HG03432 (cell line): ENCODE data around the gene CREB3L1.

Source experiments
- ATAC-seq: cut with Tn5 transposase; IDR thresholded peaks from one replicate; pipeline ENCODE4 v1.9.1; 2021; ENCODE audit warnings: mild to moderate bottlenecking, moderate library complexity; ENCODE audit not compliant: unreplicated experiment

The CREB3L1 gene

GRCh38 chr11:46342239-46342638 lies 64.8 kb downstream of the CREB3L1 start:
- no peak for ATAC-seq

DNA sequence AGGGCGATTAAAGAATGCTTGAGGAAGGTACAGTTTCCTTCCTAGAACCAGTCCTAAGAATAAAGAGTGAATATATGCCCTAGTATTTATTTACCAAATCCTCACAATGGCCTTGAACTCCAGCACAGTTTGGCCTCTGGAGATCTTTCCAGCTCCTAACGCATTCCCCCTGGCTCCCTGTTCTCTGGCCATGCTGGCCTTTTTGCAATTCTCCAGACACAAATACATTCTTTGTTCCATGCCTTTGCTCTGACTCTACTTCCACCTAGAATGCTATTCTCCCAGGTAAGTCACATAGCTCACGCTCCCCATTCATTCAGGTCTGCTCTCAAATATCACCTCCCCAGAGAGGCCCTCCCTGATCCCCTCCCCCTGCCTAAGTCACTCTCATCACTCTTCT lies 66.1 kb downstream of the CREB3L1 start:
- ATAC-seq: no peak

GRCh38 chr11:46345131-46345597 lies 67.7 kb downstream of the CREB3L1 start:
- ATAC-seq: peak; percentile 23

- ATAC-seq: no peak
Measured at GRCh38 chr11:46345881-46346484, 68.5 kb downstream of the CREB3L1 start.

DNA sequence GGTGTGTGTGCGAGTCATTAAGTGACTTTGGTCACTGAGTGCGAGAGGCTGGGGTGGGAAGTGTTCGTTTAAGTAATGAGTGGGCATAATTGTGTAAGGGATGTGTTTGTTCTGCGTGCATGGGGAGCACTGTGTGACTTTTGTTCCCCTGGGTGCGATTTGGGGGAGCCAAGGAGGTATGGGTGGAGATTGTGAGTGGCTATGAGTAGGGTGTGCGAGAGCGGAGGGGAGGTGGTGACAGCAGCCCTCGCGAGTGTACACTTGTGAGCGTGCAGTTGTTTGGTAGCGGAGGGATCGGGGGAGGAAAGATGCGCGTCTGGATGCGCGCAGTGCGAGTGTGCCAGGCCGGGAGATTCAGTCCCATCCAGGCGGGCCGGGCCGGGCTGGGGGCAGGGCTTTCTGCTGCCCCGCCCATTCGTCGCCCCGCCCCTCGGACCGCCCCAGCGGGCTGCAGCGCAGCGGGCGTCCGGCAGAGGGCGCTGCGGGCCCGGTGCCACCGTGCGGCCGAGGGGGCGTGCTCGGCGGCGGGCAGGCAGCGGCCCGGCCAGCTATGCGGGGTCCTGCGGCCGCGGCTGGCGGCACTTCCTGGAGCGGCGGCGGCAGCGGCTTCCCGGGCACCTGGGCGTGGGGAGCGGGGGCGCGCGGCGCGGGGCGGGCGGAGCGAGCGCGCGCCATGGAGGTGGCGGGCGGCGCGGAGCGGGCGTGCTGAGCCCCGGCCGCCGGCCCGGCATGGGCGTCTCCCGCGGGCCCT lies 69.6 kb downstream of the CREB3L1 start, which contains the start of gene DGKZ:
DGKZ (plus strand) TSS at position 578 of the 751 bp plus-strand sequence. CDS start 197 bp downstream, outside the sequence.
- ATAC-seq: peak; percentile 64

DNA sequence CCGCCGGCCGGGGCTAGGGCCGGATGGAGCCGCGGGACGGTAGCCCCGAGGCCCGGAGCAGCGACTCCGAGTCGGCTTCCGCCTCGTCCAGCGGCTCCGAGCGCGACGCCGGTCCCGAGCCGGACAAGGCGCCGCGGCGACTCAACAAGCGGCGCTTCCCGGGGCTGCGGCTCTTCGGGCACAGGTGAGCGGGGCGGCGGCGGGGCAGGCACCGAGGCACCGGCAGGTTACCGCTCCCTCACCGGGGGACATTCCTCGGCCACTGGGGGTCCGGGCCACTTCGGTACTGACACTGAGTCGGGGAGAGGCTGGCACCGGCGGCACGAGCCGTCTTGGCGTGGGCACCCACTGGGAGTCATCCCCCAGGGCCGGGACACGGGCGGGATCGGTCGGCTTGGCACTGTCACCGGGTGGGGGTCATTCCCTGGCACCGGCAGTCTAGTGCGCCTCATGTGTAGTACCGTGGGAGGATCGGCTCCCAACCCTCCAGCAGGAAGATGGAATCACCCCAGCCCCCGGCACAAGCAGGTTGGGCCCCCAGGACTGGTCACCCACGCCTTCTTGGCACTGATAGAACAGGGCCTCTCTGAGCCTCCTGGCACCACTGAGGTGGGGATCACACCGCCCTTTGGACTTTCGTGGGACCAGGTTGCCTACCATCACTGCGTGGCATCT lies 70.3 kb downstream of the CREB3L1 start:
- ATAC-seq: peak; percentile 3

- no peak for ATAC-seq
Measured at GRCh38 chr11:46348566-46349401, 71.3 kb downstream of the CREB3L1 start.

- ATAC-seq: no peak
Measured at GRCh38 chr11:46350695-46351094, 73.2 kb downstream of the CREB3L1 start.

GRCh38 chr11:46351148-46351547 lies 73.7 kb downstream of the CREB3L1 start:
- no peak for ATAC-seq

GRCh38 chr11:46351606-46352005 lies 74.1 kb downstream of the CREB3L1 start:
- ATAC-seq: no peak

GRCh38 chr11:46352063-46352841 lies 74.8 kb downstream of the CREB3L1 start:
- ATAC-seq: no peak

- ATAC-seq: no peak
Measured at GRCh38 chr11:46353698-46354097, 76.2 kb downstream of the CREB3L1 start.

DNA sequence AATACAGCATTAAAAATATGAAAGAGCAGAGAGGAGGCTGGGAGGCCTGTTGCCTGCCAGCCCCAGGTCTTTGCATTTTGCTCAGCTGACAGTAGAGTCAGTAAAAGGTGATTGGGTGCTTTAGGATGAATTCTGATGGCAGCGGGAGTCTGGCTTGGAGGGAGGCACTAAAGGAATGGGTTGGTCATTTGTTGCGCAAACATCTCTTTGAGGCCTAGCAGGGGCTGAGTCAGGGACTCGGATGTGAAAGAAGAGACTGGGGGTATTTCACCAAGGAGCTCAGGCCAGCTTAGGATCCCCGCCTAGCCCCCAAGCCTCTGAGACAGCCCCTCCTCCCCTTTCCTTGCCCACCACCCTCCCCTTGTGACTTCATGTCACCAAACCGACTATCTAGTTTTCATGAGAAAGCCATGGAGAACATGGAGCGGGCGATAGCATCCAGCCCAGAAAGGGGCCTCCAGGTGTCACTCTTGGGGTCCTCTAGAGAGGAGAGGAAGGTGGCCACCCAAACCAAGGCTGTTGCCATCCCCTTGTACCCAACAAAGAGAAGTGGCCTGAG lies 79.5 kb downstream of the CREB3L1 start:
- ATAC-seq: no peak

DNA sequence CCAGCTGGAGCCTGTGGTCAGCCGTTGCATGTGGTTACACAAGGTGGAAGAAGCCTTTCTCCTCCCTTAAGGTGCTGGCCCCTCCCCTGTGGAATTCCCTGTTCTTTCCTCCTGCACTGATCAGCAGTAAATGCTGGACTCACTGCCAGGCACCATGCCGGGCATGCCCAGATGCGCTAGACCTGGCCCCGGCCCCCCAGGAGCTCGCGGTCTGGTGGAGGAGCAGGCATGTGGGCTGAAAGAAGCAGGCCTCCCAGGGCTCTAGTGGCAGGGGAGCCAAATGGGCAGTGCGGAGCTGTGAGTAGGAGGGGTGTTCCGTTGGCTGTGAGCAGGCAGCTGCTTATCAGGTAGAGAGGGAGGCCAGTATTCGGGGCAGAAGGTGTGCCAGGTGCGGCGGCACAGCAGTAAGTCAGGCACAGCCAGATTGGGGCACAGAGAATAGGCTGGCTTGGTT lies 80.0 kb downstream of the CREB3L1 start:
- no peak for ATAC-seq

DNA sequence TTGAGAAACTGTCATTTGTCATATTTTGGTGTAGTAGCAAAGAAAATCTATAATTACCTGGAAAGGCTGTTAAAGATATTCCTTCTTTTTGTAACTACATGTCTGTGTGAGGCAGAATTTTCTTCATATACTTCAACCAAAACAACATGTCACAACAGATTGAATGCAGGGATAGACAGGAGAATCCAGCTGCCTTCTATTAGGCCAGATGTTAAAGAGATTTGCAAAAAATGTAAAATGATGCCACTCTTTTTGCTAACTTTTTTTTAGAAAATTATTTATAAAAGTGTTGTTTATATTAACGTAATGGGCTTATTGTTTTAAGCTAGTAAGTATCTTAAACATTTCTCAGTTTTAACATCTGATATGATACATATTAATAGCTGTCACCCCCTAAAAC lies 82.5 kb downstream of the CREB3L1 start:
- ATAC-seq: no peak

DNA sequence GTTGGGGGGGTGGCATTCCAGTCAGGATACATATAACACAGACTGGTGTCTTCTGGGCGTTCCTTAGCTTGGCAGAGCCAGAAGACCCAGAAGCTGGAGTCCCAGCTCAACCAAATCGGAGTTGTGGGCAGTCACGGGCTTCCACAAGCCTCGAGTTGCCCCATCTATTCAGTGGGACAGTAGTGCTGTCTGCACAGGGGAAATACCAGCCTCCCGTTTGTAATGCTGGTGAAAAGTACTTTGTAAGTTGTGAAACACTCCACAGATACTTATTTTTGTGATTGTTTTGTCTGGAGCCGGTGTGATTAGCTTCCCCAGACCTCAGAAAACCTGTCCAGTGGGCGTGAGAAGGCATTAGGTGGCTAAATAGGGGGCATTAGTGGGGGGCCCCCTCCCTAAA lies 83.4 kb downstream of the CREB3L1 start:
- peak; percentile 29 for ATAC-seq

GRCh38 chr11:46361283-46362155 lies 84.1 kb downstream of the CREB3L1 start:
- peak; percentile 92 for ATAC-seq

GRCh38 chr11:46362156-46363030 lies 84.9 kb downstream of the CREB3L1 start:
- no peak for ATAC-seq
